Hair follicular keratinocyte (primary cell): Measurements from ENCODE around the gene MYO1A. TPM values are rescaled to one million over a fixed set of nuclear protein-coding genes. Genes with fewer than 3 reads are reported as not detected.

Source experiments
- total RNA-seq: library from RNA; depleted of rRNA; stranded (reverse); fragments of >200 nt; gene quantifications from 2 replicates; pipeline ENCODE4 v1.2.3, GENCODE V29; 2015

The MYO1A gene
- total RNA-seq, result not detected in 2 replicates

DNA sequence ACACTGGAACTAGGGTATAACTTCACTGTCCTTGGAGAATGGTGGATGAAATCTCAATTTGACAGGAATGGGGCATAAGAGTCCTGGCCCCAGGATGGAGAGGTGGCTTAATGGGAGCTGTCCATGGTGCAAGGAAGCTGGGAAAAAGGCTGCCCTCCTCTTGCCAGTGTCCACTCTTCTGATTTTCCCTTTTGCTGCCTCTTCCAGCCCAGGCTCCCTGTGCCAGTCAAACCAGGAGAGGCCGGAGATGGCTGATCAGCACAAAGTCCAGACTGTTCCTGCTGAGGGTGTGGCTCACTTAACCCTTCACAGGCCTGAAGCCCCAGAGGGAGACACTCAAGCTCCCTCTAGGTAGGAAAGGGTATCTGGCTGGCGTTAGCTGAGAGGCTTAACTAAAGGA lies at the start of gene MYO1A:
TSS of gene MYO1A (minus strand) at position 240 of the 400 bp plus-strand sequence. CDS start 1,806 bp downstream, outside the sequence.

DNA sequence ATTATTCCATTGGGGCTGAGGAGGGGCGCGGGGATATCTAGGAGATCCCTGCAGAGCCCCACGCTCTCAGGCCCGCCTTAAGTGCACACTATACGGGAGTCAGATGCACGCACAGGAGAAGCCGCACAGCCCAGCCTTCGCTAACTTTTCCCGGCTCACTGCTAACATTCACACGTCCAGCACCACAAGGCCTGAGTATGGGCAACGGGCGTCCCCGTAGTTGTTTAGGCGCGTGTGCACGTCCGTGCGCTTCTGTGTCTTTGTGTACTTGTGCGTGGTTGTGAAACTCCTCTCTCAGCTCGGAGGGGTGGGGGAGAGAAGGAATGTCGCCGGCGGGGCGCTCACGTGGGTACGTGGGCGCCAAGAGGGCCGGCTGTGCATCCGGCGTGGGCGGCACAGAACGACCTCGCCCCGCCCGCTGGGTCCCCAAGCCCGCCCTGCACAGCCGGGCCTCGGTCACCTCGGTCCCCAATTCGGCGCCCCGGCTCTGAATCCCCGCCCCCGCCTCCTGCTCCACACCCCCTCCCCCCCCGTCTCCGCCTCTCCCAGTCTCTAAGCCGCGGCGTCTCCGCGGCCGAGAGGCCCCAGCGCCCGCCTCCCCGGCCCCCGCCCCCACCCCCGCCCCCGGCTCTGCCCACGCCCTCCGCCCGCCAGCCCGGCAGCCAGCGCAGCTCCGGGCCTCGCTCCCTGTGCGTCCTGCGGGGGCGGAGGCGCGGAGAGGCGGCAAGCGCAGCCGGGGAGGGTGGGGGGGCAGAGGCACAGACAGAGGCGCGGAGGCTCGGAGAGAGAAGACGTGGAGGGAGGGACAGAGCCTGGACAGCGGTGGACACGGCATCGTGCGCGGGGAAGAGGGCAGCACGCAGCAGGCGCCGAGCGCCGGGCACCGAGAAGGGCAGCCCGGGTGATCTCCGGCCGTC lies 38.7 kb upstream of the MYO1A start, which contains the start of gene NAB2:
TSS of gene NAB2 (plus strand) at position 761 of the 917 bp plus-strand sequence. CDS start 158 bp downstream, outside the sequence.

GRCh38 chr12:57078519-57079404 lies 28.8 kb upstream of the MYO1A start, which contains the start of gene NEMP1:
TSS of gene NEMP1 (minus strand) at chr12:57078791. CDS start at chr12:57078745, 46 bp downstream.

DNA sequence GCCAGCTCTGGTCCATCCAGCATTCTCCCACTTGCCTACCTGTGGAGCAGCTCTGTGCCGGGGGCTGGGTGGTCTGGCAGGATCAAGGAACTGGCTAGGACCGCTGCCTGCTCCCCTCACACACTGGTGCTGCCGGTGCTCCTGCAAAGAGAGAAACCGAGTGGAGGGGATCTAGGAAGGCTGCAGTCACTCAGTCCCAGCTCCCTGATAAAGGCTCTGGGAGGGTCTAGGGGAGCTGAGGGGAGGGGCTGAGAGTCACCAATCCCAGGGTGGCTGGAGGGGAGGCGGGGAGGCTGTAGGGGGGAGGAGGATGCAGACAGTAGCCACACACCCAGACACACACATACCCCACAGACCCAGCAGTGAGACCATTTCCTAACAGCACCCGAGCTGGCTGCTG lies 33.6 kb downstream of the MYO1A start, which contains the start of gene TAC3:
TSS of gene TAC3 (minus strand) at position 182 of the 400 bp plus-strand sequence. CDS start 732 bp downstream, outside the sequence.

DNA sequence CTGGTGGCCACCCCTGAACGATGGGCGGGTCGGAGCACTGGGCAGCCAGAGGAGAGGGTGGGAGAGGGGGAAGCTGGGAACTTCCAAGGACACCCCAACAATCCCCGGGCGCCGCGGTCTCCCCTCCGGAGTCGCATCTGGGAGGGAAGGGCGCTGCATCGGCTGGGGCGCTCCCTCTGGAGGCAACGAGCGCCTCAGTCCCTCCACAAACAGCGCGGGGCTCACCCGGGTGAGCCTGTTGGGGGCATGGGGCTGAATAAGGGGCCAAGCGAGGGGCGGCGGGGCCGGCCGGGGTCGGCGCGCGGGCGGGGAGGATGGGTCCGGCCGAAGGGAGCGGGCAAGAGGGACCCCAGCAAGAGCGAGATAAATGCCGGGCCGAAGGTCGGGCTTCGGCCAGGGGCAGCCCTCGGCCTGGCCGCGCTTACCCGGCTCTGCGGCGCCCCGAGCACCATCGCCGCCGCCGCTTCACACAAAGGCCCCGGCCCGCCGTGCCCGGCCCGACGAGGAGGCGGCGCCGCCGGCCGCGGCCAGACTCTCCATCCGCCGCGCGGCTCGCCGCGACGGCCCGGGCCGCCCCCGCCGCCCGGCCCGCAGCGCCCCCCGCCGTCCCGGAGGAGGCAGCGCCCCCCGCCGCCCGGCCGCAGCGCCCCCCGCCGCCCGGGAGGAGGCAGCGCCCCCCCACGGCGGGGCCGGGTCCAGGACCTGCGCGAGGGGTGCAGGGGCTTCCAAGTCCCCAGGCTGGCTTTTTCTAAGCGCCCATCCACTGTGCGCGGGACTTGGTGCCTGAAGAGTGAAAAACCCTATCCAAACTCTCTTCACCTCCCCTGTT lies 43.7 kb downstream of the MYO1A start, which contains the start of gene ZBTB39:
TSS of gene ZBTB39 (minus strand) at position 567 of the 829 bp plus-strand sequence. CDS start 1,629 bp downstream, outside the sequence.

Other genes with a start within 250 kb of the MYO1A start
- 0.31 and 0.57 TPM in 2 replicates for gene SDR9C7, start 115.7 kb downstream of the MYO1A start, total RNA-seq
- gene RDH16, start 92.5 kb downstream of the MYO1A start, total RNA-seq, result 0.16 TPM in 1 of 2 replicates, not detected in the other
- 2.5 and 3.2 TPM in 2 replicates for gene ZBTB39, start 43.6 kb downstream of the MYO1A start, total RNA-seq
- not detected in 2 replicates for gene TAC3, start 33.6 kb downstream of the MYO1A start, total RNA-seq
- gene NEMP1, start 28.7 kb upstream of the MYO1A start, total RNA-seq, result 6.0 and 10.9 TPM in 2 replicates
- gene NAB2, start 39.0 kb upstream of the MYO1A start, total RNA-seq, result 31.2 and 41.2 TPM in 2 replicates
- gene STAT6, start 61.2 kb upstream of the MYO1A start, total RNA-seq, result 66.8 and 74.7 TPM in 2 replicates
- gene LRP1, start 78.4 kb upstream of the MYO1A start, total RNA-seq, result 6.2 and 17.9 TPM in 2 replicates
- gene LRP1-AS, start 97.5 kb upstream of the MYO1A start, total RNA-seq, result not detected in 2 replicates
- gene NXPH4, start 166.7 kb upstream of the MYO1A start, total RNA-seq, result 2.1 and 24.9 TPM in 2 replicates
- gene SHMT2, start 179.6 kb upstream of the MYO1A start, total RNA-seq, result 222 and 338 TPM in 2 replicates
- gene STAC3, start 201.1 kb upstream of the MYO1A start, total RNA-seq, result 0.11 TPM in 1 of 2 replicates, not detected in the other